NOMO-1 treated with DMSO at 0.1 percent for 48 hours (cell line): ENCODE measurements around the gene SERGEF.
"Not testable (repeated sequence)": the region's sequence is repeated elsewhere in the genome, so short reads cannot be mapped to it uniquely, and the experiment has no call there.

Experiments
- DNase-seq: peaks from one replicate; lab custom pipeline; 2025; ENCODE audit not compliant: unreplicated experiment; lab: John Stamatoyannopoulos, UW

The SERGEF gene

DNA sequence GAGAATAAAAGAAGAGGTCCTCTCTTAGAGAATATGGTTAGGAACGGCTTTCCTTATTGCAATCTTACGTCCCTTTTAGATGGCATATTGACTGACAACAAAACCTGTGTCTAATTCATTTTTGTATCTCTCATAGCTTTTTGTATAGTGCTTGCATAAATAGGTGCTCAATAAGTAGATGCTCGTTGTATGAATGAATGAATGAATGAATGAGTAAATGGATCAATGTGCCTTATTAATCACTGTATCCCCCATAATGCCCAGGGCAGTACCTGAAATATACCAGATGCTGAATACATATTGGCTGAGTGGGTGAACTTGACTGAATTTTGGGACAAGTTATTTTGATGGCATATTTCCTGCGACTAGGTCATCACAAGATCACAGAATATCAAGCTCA, 97.9 kb downstream of the SERGEF start:
- DNase-seq: no peak

DNA sequence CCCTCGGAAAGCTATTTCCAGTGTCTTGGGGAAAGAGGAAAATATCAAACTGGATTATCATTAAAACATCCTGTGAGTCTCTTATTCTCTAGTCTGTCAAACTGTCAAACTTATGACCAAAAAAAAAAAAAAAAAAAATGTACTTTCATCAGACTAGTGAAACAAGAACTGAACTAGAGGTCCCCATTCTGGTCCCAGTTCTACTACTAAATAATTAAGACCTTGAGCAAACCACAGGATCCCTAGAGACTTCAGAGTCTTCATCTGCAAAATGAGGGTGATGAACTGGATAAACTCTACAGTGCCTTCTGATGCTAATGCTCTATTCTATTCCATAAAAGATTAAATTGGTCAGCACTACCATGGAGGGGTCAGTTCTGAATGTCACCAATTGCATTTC, 105.8 kb downstream of the SERGEF start:
- DNase-seq: no peak

DNA sequence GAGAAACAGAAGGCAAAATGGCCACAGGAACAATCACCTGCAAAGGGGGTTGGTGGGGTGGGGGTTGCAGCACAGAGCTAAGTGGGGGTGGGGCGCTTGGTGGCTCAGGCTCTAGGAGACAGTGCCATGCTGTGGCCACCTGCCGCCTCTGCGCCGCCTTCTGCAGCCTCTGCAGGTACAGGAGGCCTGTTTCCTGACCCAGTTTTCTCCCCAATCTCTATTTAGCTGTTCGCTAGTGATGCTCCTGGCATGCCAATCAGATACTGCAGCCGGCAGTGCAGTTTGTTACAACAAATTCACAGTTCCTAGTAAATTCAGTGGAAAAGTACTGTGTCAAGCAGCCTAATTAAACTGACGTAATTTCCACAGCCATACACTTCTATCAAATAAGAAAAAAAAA, 106.4 kb downstream of the SERGEF start:
- DNase-seq: no peak

DNA sequence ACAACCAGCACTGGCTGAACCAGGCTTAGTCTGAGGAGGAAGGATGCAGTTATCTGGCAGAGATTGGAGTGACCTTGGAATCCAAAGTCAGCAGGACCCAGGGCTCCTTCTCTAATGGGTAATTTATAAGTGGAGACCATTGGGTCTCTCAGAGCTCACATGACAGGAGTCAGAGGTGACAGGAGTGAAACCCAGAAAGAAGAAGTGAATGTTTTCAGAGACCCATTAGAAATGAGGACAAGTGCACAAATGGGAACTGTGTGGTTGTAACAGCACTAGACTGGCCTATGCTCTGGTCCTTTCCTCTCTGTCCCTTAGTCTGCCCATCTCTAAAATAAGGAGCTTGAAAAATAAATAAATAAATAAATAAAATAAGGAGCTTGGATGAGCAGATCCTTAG, 107.4 kb downstream of the SERGEF start:
- DNase-seq: no peak

DNA sequence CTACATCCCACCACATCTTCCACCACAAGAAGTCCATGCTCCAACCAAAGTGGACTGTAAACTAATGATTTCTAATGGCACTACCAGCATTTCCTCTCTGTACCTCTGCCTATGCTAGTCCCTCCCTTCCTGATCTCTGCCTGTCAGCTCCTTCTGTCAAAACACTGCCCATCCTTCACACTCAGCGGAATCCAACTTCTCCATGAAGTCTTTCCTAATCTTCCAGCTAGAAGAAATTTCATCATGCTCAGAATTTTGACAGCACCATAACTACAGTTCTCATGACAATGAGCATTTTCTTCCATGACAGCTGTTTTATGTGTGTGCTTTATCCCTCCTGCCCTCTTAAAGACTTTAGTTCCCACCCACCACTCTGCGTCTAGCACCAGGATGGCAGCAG, 111.4 kb downstream of the SERGEF start:
- no peak for DNase-seq

DNA sequence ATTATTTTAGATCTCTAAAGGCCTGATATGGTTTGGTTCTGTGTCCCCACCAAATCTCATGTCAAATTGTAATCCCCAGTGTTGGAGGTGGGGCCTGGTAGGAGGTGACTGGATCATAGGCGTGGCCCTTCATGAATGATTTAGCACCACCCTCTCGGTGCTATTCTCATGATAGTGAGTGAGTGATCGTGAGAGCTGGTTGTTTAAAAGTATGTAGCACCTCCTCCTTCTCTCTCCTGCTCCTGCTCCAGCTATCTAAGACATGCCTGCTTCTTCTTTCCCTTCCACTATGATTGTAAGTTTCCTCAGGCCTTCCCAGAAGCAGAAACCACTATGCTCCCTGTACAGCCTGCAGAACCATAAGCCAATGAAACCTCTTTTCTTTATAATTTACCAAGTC, 114.1 kb downstream of the SERGEF start:
- no peak for DNase-seq

DNA sequence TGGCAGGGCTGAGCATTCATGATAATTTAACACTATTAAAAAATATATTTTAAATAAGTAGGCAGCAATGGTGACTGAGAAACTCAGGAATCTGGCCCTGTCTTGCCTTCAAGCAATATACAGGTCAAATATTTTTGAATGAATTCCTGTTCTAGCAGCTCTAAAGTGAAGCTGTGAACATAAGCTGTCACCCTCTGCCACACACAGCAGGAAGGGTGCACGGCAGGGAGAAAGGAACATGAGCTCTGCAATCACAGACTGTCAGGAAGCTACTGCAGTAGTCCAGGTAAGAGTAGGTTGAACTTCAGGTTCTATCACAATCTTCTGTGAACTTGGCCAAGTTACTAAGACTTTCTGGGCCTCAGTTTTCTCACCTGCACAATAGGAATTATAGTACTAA, 114.8 kb downstream of the SERGEF start:
- DNase-seq: no peak

DNA sequence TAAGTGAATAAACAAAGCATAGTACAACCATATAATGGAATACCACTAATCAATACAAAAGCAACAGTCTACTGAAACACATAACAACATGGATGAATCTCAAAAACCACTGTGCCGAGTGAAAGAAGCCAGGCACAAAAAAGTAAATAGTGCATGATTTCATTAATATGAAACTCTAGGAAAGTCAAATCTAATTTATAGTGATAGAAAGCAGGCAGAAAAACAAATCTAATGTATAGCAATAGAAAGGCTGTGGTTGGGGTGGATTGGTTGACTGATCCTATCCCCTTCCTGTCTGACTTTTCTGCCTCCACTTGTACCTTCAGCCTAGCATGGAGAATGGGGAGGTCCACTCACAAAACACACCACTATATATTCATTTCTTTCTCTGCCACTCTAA, 115.4 kb downstream of the SERGEF start:
- no peak for DNase-seq

DNA sequence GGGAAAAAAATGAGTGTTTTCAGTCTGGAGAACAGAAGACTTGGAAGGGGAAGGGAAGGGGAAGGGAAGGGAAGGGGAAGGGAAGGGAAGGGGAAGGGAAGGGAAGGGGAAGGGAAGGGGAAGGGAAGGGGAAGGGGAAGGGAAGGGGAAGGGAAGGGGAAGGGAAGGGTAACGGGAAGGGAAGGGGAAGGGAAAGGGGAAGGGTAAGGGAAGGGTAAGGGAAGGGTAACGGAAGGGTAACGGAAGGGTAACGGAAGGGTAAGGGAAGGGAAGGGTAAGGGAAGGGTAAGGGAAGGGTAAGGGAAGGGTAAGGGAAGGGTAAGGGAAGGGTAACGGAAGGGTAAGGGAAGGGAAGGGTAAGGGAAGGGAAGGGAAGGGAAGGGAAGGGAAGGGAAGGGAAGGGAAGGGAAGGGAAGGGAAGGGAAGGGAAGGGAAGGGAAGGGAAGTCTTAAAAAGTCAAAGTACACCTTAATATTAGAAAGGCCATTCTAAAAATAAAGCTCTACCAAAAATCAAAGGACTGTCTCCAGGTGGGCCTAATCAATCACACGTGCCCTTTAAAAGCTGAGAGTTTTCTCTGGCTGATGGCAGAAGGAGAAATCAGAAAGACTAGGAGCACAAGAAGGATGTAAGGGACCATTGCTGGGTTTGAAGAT, 116.2 kb downstream of the SERGEF start:
- not testable (repeated sequence) for DNase-seq

DNA sequence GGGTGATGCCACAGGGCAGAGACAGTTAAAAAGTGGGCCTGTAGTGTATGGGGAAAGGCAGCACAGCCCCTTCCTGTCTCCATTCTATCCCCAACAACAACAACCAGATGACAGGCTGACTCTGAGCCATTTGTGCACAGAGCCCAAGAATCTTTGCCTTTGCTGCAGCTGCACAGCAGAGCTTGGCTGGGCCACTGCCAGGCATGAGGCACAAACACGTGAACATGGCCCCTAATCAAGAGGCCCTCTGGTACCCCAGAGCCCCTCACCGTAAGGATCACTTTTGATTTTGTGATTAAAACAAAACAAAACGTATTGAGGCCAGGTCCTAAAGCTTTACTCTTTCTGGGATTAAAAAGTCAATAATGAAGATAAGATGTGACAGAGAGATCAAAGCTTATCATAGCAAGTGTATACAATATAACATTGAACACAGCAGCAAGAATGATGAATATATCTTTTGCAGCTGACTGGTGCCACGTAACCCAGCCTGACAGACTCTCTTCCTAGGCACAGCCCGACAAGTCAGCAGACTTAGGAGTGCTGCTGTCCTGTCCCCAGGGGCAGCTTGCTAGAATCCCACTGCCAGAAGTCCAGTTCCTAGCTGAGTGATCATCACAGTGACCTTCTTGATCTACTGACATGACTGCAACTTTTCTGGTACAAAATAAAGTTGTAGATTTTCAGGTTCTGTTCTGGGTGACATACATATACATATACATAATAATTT, 117.8 kb downstream of the SERGEF start:
- no peak for DNase-seq

DNA sequence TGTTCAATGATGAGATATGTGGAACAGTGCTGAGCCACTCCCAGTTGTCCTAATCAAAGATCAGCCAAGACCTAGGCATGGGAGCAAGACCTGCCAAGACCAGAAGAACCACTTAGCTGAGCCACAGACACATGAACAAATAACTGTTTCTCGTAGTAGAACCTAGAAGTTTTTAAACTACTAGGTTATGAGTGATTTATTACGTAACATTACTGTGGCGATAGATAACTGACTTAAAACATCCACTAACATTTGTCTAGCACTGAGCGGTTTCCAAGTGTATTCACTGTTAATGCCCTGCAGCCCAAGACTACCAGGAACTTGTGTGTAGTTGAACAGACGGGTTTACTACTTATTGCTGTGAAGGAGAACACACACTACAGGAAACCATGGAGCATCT, 120.4 kb downstream of the SERGEF start:
- no peak for DNase-seq

DNA sequence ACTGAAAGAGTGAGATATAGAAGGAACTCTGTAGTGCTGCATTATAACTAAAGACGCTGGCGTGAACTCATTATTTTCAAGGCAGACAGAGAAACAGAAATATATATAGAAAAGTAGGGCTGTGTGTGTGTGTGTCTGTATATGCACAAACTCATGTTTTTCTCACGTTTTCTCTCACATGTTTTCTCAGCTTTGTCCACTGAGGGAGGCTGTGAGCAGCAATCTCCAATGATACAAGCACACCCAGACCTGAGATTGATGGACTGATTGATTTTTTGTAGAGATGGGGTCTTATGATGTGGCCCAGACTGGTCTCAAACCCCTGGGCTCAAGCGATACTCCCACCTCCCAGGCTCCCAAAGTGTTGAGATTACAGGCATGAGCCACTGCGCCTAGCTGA, 122.5 kb downstream of the SERGEF start:
- no peak for DNase-seq

DNA sequence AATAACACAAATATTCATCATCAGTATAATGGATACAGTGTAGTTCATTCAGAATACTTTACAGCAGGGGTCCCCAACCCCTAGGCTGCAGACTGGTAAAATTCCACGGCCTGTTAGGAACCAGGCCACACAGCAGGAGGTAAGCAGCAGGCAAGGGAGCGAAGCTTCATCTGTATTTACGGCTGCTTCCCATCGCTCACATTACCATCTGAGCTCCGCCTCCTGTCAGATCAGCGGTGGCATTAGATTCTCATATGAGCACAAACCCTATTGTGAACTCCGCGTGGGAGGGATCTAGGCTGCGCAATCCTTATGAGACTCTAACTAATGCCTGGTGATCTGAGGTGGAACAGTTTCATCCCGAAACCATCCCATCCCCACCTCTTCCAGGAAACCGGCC, 125.1 kb downstream of the SERGEF start:
- DNase-seq: no peak

DNA sequence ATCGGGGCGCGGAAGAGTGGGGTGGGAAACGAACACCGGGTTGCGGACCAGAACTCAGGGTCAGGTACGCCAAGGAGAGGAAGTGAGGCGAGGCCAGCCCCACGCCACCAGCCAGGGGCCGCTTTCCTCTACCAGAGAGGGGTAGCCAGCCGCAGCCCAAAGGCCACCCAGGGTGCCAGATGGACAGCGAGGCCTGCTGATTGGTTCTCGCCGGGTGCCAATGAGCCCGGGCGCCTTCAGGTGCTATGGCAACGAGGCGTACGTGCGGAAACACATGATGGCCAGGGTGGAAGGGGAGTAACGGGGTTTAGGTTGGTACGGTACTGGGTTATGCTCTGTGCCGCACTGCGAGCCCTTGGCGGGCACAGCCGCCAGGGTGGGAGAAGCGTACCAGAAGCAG, 128.9 kb downstream of the SERGEF start:
- DNase-seq: no peak

DNA sequence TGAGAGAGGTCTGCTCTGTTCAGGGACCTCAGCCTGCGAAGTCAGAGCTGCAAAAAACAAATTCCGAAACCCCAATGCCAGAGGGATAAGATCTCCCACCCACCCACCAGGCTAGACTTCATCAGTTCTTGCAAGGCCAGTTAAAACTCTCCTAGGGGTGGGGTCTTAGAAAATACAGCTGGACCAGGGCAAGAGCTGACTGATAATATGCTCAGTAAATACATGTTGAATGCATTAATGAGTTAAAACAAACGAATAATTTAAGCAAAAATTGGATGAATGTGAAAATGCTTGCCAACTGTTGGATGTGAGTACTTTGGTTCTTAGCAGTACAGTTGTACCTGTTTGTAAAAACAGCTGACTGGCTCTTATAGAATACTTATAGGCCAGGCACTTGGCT, 129.8 kb downstream of the SERGEF start:
- no peak for DNase-seq

DNA sequence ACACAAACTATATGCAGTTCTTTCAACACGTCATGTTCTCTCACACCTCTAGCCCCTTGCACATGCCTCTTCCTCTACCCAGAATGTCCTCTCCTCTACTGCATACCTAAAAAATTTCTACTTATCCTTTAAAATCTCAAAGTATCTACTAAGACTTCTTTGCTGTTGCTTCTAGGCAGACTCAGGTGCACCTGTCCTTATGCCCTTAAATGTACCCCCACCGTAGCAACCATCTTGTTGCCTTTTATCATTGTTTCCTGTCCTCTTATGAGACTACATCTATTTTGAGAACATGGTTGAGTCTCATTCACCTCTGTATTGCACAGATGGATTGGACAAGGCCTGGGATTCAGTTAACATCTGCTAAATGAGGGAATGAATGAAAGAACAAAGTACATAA, 134.1 kb downstream of the SERGEF start:
- no peak for DNase-seq

DNA sequence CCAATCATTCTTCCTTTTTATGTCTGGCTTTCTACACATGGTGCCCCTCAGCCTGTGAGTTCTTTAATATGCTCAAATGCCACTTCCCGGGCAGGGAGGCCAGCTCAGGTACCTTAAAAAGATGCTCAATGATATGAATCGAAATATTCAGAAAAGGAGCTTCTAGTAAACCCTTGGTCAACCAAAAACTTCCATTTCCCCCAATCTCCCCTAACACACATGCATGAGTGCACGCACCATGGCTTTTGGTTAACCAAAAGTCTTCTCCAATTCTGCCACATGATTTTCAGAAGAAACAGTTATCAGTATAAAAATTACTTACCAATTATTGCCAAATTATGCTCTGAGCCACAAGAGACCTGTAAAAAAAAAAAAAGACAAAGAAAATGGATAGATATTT, 135.0 kb downstream of the SERGEF start:
- DNase-seq: no peak

DNA sequence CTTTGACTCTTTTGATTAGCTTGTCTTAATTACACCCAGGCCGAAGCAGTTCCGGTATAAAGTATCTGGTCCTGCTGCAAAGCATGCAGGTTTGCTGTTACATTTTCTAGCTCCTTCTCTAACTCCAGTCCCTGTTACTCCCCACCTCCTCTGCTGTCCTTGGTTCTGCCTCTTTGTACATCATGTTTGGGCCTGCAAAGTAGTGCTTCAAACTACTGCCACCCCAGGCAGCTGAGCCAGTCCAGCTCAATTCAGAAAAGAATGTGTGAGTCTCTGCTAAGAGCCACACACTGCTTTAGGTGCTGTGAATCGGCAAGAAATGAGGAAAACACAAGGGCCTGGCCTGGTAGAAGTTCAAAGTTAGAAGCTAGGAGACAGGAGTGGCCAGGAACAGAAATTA, 136.0 kb downstream of the SERGEF start:
- no peak for DNase-seq

DNA sequence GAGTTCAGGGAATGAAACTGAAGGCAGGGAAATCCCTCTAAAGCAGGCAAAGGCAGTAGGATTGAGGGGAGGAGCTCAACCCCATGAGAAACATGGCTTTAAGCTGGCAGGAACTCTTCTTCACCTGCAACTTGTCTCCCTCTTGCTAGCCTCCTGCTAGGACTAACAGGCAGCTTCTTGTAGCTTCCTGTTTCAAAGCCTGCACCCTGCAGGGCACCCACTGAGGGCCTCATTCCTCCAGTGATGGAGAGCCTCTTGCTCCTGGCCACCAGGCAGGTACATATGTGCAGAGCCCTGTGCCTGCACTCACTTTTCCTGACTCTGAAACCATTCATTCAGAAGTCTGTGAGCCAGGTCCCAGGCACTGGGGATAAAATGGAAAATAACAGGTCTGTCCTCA, 137.0 kb downstream of the SERGEF start:
- DNase-seq: no peak

DNA sequence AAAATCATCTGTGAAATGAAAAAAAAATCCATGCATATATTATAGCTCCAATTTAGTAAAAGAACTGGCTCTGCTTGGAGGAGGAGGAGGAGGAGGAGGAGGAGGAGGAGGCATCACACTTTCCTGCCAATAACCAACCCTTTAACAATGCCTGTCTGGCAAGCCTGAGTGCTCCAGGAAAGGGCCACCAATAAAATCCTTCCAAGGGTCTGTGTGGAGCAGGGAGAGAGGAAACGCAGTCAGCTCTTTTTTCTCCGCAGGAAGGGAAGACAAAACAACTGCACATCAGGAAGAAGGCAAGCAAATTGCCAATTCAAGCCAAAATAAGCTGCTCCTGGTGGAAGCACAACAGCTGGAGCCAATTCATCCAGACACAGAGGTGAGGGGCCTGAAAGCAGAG, 139.3 kb downstream of the SERGEF start:
- no peak for DNase-seq

DNA sequence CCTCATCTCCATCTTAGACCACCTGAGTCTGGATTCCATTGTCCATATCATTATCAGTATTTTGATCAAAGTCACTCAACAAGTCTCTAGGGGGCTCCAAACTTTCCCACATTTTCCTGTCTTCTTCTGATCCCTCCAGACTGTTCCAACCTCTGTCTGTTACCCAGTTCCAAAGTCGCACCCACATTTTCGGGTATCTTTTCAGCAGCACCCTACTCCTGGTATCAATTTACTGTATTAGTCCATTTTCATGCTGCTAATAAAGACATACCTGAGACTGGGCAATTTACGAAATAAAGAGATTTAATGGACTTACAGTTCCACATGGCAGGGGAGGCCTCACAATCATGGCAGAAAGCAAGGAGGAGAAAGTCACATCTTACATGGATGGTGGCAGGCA, 144.4 kb downstream of the SERGEF start:
- DNase-seq: not testable (repeated sequence)

DNA sequence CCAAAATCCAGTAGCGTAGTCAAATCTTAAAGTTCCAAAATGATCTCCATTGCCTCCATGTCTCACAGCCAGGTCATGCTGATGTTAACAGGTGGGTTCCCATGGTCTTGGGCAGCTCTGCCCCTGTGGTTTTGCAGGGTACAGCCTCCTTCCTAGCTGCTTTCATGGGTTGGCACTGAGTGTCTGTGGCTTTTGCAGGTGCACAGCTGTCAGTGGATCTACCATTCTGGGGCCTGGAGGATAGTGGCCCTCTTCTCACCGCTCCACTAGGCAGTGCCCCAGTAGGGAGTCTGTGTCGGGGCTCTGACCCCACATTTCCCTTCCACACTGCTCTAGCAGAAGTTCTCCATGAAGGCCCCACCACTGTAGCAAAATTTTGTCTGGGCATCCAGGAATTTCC, 145.5 kb downstream of the SERGEF start:
- no peak for DNase-seq
